A549 (cell line): ENCODE results near the gene ITPRIPL2. TPM values are rescaled to one million over a fixed set of nuclear protein-coding genes. Genes with fewer than 3 reads are reported as not detected.

Experiments used
- ATAC-seq, 2 experiments: fragments of 200-7000 bp in 1 of 2; fragments of >200 bp in 1 of 2; cut with Nextera tagmentation in 1 of 2; cut with Tn5 transposase in 1 of 2; 3 replicates each; pipeline versions ENCODE4 v1.8.0 to v1.9.1; 2018 to 2020; ENCODE audit warnings: mild to moderate bottlenecking in 1 of 2, moderate library complexity in 1 of 2
- CTCF ChIA-PET: fragments of 300-600 bp; sonication (Branson Sonifier 250); formaldehyde crosslinking; extraction: SDS; loops from one replicate; lab custom pipeline; 2021; ENCODE audit warnings: antibody characterized with exemption, inconsistent platforms; lab: Yijun Ruan, JAX
- POLR2A ChIA-PET: fragments of 350-600 bp; formaldehyde crosslinking; extraction: SDS; loops from one replicate; lab custom pipeline; 2021; ENCODE audit warnings: antibody characterized with exemption, inconsistent platforms; lab: Yijun Ruan, JAX
- DNase-seq, 2 experiments: peaks; one replicate each; pipeline versions ENCODE4 v3.0.0 to v3.0.0-alpha.2; 2011 to 2016; ENCODE audit warnings: low read depth in 1 of 2, low spot score in 1 of 2
- FAIRE-seq: peaks from 2 replicates; lab custom pipeline; 2011; peaks lifted over from hg19 to GRCh38; lab: Jason Lieb, UNC
- H3K27ac ChIP-seq, 2 experiments: fragments of >200 bp; sonication (Bioruptor Twin); formaldehyde crosslinking; 3 replicates each; pipeline ENCODE4 v1.5.1; 2016 to 2017
- H3K4me1 ChIP-seq: fragments of >200 bp; sonication (Bioruptor Twin); formaldehyde crosslinking; 3 replicates; pipeline ENCODE4 v1.6.1; 2016
- H3K4me2 ChIP-seq: fragments of >200 bp; sonication (Bioruptor Twin); formaldehyde crosslinking; 3 replicates; pipeline ENCODE4 v1.6.1; 2016
- H3K4me3 ChIP-seq: fragments of >200 bp; sonication (Bioruptor Twin); formaldehyde crosslinking; 3 replicates; pipeline ENCODE4 v1.5.1; 2016
- H3K9me3 ChIP-seq: fragments of >200 bp; sonication (Bioruptor Twin); formaldehyde crosslinking; 3 replicates; pipeline ENCODE4 v1.6.1; 2016
- BHLHE40 ChIP-seq: IDR thresholded peaks from 2 replicates; pipeline ENCODE4 v1.6.1; 2012; ENCODE audit warnings: low read depth, low read length, inconsistent platforms
- EHF ChIP-seq: fragments of 250-450 bp; sonication (Bioruptor Pico); IDR thresholded peaks from 2 replicates; pipeline ENCODE4 v1.5.0; 2020; ENCODE audit warnings: mild to moderate bottlenecking
- EHMT2 ChIP-seq: fragments of 200-600 bp; sonication (generic); IDR thresholded peaks from 2 replicates; pipeline ENCODE4 v1.6.1; 2016; ENCODE audit warnings: antibody characterized with exemption, low read depth, mild to moderate bottlenecking, moderate library complexity
- ESRRA ChIP-seq: fragments of 150-350 bp; IDR thresholded peaks from 2 replicates; pipeline ENCODE4 v1.6.1; 2014; ENCODE audit warnings: mild to moderate bottlenecking, low read length, borderline replicate concordance
- FOSB ChIP-seq: fragments of 250-450 bp; sonication (Bioruptor Pico); IDR thresholded peaks from 2 replicates; pipeline ENCODE4 v1.5.0; 2020; ENCODE audit warnings: mild to moderate bottlenecking, moderate library complexity
- FOSL2 ChIP-seq, 2 experiments: fragments of 450-650 bp in 1 of 2; fragments of >200 bp in 1 of 2; sonication (Bioruptor Twin) in 1 of 2; formaldehyde crosslinking; IDR thresholded peaks; 2 replicates each; pipeline versions ENCODE4 v1.5.0 to v1.6.1; 2016 to 2020; ENCODE audit warnings: mild to moderate bottlenecking in 1 of 2, moderate library complexity in 1 of 2
- FOXS1 ChIP-seq: fragments of 250-450 bp; sonication (Bioruptor Pico); IDR thresholded peaks from 2 replicates; pipeline ENCODE4 v1.5.0; 2020; ENCODE audit warnings: mild to moderate bottlenecking, moderate library complexity
- HOXB13 ChIP-seq: fragments of 250-450 bp; sonication (Bioruptor Pico); IDR thresholded peaks from 2 replicates; pipeline ENCODE4 v1.5.0; 2020; ENCODE audit warnings: low read depth, mild to moderate bottlenecking, moderate library complexity
- MAZ ChIP-seq: fragments of 150-350 bp; IDR thresholded peaks from 2 replicates; pipeline ENCODE4 v1.6.1; 2014; ENCODE audit warnings: antibody characterized with exemption, low read depth, low read length, borderline replicate concordance
- MYC ChIP-seq: IDR thresholded peaks from 2 replicates; pipeline ENCODE4 v1.6.1; 2012; ENCODE audit warnings: mild to moderate bottlenecking, inconsistent platforms, low read length, improper control_type of control experiment, borderline replicate concordance
- NPAS2 ChIP-seq: fragments of 250-450 bp; sonication (Bioruptor Pico); IDR thresholded peaks from 2 replicates; pipeline ENCODE4 v1.8.0; 2022; ENCODE audit warnings: mild to moderate bottlenecking, moderate library complexity, borderline replicate concordance
- ZNF302 ChIP-seq: fragments of 250-450 bp; sonication (Bioruptor Pico); IDR thresholded peaks from 2 replicates; pipeline ENCODE4 v1.9.0; 2021; ENCODE audit warnings: inconsistent platforms, mild to moderate bottlenecking, moderate library complexity
- WGBS: methylation state at CpG from one replicate; pipeline ENCODE4 v1.1.6; 2017; ENCODE audit errors: missing lambda C conversion rate; 5-methylcytosine and 5-hydroxymethylcytosine counted together
- polyA plus RNA-seq, 4 experiments: library from polyadenylated mRNA; depleted of rRNA in 3 of 4; stranded (reverse); fragments of >200 nt; fragmentation: RNase III in 1 of 4; extraction: RNeasy Plus Mini Kit Qiagen cat#74134 plus additional on column Dnase treatment in 1 of 4; gene quantifications; 2 replicates in 3 of 4; 3 replicates in 1 of 4; pipeline ENCODE4 v1.2.3, GENCODE V29; 2011 to 2017
- TF ChIP-seq, protein P1 (sequence below): fragments of 200-600 bp; sonication (generic); IDR thresholded peaks from 2 replicates; pipeline ENCODE4 v1.6.1; 2016; ENCODE audit warnings: antibody characterized with exemption, mild to moderate bottlenecking, moderate library complexity
- TF ChIP-seq, protein P2 (sequence below): fragments of 450-650 bp; IDR thresholded peaks from 2 replicates; pipeline ENCODE4 v1.6.1; 2014; ENCODE audit warnings: antibody characterized with exemption
- TF ChIP-seq, protein P3 (sequence below): fragments of 250-450 bp; sonication (Bioruptor Pico); IDR thresholded peaks from 2 replicates; pipeline ENCODE4 v1.5.0; 2021; ENCODE audit warnings: mild to moderate bottlenecking, moderate library complexity, borderline replicate concordance
- TF ChIP-seq, protein P4 (sequence below): IDR thresholded peaks from 2 replicates; pipeline ENCODE4 v1.6.1; 2012; ENCODE audit warnings: low read depth, borderline replicate concordance
- TF ChIP-seq, protein P5 (sequence below): IDR thresholded peaks from 2 replicates; pipeline ENCODE4 v1.6.1; 2012

The ITPRIPL2 gene
- polyA plus RNA-seq, 2 of the 4 experiments (the other 2 are of a cell fraction) = 15.5 to 17.5 TPM

DNA sequence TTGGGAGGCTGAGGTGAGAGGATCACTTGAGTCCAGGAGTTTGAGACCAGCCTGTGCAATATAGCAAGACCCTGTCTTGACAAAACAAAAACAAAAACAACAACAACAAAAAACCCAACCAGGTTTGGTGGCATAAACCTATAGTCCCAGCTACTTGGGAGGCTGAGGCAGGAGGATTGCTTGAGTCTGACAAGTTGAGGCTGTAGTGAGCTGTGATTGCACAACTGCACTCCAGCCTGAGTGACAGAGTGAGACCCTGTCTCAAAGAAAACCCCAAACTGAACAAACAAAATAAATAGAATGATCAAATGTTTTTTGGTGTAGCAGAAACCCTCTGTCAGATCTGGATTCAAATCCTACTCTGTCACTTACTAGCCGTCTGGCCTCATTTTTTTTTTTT, 38.3 kb downstream of the ITPRIPL2 start:
- ATAC-seq = no peak
- Histone ChIP-seq H3K4me1 (no peaks in the 10 kb centered on the region), H3K4me3 (no peak overlapping the region), H3K27ac (no peak overlapping the region), H3K4me2 (no peak overlapping the region), H3K9me3 (peaks cover 15% of the 10 kb centered on the region; the same call in 1 of the 3 replicates)
- TF ChIP-seq ESRRA (no peak), BHLHE40 (no peak), MYC (no peak), MAZ (no peak)
- WGBS = 71% methylated on average over 1 of the region's 1 CpG
- ChIA-PET POLR2A (no interaction called here), CTCF (interaction anchor here (1.0 to 1.7 kb wide), 4 partner anchors 10 to 66 kb away, joined by 3 to 5 read pairs (median 4); no protein-coding TSS in a partner anchor)
- no peak for FAIRE-seq
- no peak for DNase-seq

DNA sequence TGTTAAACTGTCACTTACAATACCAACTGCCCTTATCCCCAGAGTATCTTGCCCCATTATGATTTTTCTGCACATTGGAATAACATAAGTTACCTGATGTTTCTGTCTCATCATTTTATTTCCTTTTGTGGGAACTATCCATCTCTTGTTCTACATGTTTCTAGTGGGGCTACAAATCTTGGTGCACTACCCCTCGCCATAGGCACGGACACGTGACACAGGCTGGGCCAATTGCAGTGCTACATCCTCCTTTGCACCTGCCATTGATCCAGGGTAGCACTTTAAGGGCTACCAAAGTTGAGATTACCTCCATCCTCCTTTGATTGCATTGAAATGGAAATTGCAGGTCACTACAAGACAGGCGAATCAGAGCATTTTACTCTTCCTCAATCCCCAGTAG, 40.1 kb downstream of the ITPRIPL2 start:
- H3K9me3 ChIP-seq = 0 out of 3 replicates have a peak, but pooled peaks cover 3% of the 10 kb centered on the region
- ChIA-PET POLR2A (no interaction called here), CTCF (interaction anchor here (1.5 to 1.6 kb wide), 2 partner anchors 9 to 68 kb away, joined by 4 read pairs; no protein-coding TSS in a partner anchor)
- WGBS = 26% methylated on average over 4 of the region's 4 CpGs
- DNase-seq (peak; percentile 59 to 79), FAIRE-seq (no peak), ATAC-seq (peak in 1 of 2 experiments; percentile 77; a peak in 3 of 6 replicates)
- H3K27ac ChIP-seq = no peak overlapping the region
- H3K4me1 ChIP-seq = no peaks in the 10 kb centered on the region
- TF ChIP-seq NPAS2 (0 out of 2 replicates have a peak, but pooled peaks have one; percentile 60), FOSL2 (IDR thresholded peaks at IDR 0.05) (no peak), FOSL2 (CRISPR knock-in tag; IDR thresholded peaks at IDR 0.05) (no peak), FOXS1 (CRISPR knock-in tag) (peak; percentile 55; the same call in 1 of the 2 replicates), ZNF302 (CRISPR knock-in tag) (peak; percentile 78; the same call in 1 of the 2 replicates), FOSB (no peak), HOXB13 (CRISPR knock-in tag) (0 out of 2 replicates have a peak, but pooled peaks have one; percentile 39), EHF (CRISPR knock-in tag) (0 out of 2 replicates have a peak, but pooled peaks have one; percentile 66), EHMT2 (peak; percentile 62; the same call in 1 of the 2 replicates)
- TF ChIP-seq, protein P1, sequence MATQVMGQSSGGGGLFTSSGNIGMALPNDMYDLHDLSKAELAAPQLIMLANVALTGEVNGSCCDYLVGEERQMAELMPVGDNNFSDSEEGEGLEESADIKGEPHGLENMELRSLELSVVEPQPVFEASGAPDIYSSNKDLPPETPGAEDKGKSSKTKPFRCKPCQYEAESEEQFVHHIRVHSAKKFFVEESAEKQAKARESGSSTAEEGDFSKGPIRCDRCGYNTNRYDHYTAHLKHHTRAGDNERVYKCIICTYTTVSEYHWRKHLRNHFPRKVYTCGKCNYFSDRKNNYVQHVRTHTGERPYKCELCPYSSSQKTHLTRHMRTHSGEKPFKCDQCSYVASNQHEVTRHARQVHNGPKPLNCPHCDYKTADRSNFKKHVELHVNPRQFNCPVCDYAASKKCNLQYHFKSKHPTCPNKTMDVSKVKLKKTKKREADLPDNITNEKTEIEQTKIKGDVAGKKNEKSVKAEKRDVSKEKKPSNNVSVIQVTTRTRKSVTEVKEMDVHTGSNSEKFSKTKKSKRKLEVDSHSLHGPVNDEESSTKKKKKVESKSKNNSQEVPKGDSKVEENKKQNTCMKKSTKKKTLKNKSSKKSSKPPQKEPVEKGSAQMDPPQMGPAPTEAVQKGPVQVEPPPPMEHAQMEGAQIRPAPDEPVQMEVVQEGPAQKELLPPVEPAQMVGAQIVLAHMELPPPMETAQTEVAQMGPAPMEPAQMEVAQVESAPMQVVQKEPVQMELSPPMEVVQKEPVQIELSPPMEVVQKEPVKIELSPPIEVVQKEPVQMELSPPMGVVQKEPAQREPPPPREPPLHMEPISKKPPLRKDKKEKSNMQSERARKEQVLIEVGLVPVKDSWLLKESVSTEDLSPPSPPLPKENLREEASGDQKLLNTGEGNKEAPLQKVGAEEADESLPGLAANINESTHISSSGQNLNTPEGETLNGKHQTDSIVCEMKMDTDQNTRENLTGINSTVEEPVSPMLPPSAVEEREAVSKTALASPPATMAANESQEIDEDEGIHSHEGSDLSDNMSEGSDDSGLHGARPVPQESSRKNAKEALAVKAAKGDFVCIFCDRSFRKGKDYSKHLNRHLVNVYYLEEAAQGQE = no peak
- TF ChIP-seq, protein P2, sequence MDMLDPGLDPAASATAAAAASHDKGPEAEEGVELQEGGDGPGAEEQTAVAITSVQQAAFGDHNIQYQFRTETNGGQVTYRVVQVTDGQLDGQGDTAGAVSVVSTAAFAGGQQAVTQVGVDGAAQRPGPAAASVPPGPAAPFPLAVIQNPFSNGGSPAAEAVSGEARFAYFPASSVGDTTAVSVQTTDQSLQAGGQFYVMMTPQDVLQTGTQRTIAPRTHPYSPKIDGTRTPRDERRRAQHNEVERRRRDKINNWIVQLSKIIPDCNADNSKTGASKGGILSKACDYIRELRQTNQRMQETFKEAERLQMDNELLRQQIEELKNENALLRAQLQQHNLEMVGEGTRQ = peak; percentile 84
- TF ChIP-seq, protein P3, sequence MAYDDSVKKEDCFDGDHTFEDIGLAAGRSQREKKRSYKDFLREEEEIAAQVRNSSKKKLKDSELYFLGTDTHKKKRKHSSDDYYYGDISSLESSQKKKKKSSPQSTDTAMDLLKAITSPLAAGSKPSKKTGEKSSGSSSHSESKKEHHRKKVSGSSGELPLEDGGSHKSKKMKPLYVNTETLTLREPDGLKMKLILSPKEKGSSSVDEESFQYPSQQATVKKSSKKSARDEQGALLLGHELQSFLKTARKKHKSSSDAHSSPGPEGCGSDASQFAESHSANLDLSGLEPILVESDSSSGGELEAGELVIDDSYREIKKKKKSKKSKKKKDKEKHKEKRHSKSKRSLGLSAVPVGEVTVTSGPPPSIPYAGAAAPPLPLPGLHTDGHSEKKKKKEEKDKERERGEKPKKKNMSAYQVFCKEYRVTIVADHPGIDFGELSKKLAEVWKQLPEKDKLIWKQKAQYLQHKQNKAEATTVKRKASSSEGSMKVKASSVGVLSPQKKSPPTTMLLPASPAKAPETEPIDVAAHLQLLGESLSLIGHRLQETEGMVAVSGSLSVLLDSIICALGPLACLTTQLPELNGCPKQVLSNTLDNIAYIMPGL (CRISPR knock-in tag) = no peak
- TF ChIP-seq, protein P4, sequence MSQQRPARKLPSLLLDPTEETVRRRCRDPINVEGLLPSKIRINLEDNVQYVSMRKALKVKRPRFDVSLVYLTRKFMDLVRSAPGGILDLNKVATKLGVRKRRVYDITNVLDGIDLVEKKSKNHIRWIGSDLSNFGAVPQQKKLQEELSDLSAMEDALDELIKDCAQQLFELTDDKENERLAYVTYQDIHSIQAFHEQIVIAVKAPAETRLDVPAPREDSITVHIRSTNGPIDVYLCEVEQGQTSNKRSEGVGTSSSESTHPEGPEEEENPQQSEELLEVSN = no peak
- TF ChIP-seq, protein P5, sequence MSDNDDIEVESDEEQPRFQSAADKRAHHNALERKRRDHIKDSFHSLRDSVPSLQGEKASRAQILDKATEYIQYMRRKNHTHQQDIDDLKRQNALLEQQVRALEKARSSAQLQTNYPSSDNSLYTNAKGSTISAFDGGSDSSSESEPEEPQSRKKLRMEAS = peak; percentile 69
- no peak overlapping the region for H3K4me2 ChIP-seq
- no peak overlapping the region for H3K4me3 ChIP-seq
